Panc1 (cell line): ENCODE data around the gene PCDH15. TPM values are rescaled to one million over a fixed set of nuclear protein-coding genes. Genes with fewer than 3 reads are reported as not detected.

Experiments used
- ATAC-seq: fragments of 200-7000 bp; cut with Tn5 transposase; 2 replicates; pipeline ENCODE4 v1.9.1; 2020; ENCODE audit warnings: mild to moderate bottlenecking, moderate library complexity
- BruUV-seq: library from RNA; stranded (reverse); fragments of 400-500 nt; replicated peaks from 2 replicates; lab custom pipeline; 2021; lab: Mats Ljungman, UMichigan
- CTCF ChIA-PET: fragments of 300-600 bp; sonication (Branson Sonifier 250); formaldehyde crosslinking; loops from one replicate; lab custom pipeline; 2022; ENCODE audit warnings: antibody characterized with exemption; lab: Charles Lee
- POLR2A ChIA-PET: fragments of 300-600 bp; sonication (Branson Sonifier 250); formaldehyde crosslinking; loops from one replicate; lab custom pipeline; 2022; ENCODE audit warnings: antibody characterized with exemption; lab: Charles Lee
- DNase-seq: peaks from one replicate; pipeline ENCODE4 v3.0.0-alpha.2; 2010; ENCODE audit warnings: low read depth, low spot score
- H3K27ac ChIP-seq: 2 replicates; pipeline ENCODE4 v1.5.1; 2011; ENCODE audit warnings: mild to moderate bottlenecking, low read length, inconsistent platforms
- H3K27me3 ChIP-seq: fragments of 200-500 bp; sonication (Bioruptor generic); 2 replicates; pipeline ENCODE4 v1.6.0; 2014; ENCODE audit warnings: low read length, inconsistent platforms; ENCODE audit not compliant: control insufficient read depth, insufficient read depth
- H3K36me3 ChIP-seq: fragments of 200-500 bp; sonication (Bioruptor generic); 2 replicates; pipeline ENCODE4 v1.5.1; 2014; ENCODE audit warnings: inconsistent platforms, mild to moderate bottlenecking, low read length, moderate library complexity; ENCODE audit not compliant: control insufficient read depth, insufficient read depth
- H3K4me1 ChIP-seq: 2 replicates; pipeline ENCODE4 v1.5.1; 2011; ENCODE audit warnings: inconsistent platforms, mild to moderate bottlenecking, low read length, moderate library complexity; ENCODE audit not compliant: control insufficient read depth, insufficient read depth
- H3K4me3 ChIP-seq, 2 experiments: 2 replicates each; pipeline ENCODE4 v1.5.1; 2011 to 2012; ENCODE audit warnings: low read depth in 2 of 2, low read length in 2 of 2, mild to moderate bottlenecking in 2 of 2, inconsistent platforms in 1 of 2, moderate library complexity in 1 of 2
- H3K9me3 ChIP-seq: fragments of 200-500 bp; sonication (Bioruptor generic); 2 replicates; pipeline ENCODE4 v1.5.1; 2014; ENCODE audit warnings: low read depth, mild to moderate bottlenecking, inconsistent platforms, low read length, moderate library complexity; ENCODE audit not compliant: control insufficient read depth, insufficient read depth
- CTCF ChIP-seq: fragments of 450-650 bp; IDR thresholded peaks from 2 replicates; pipeline ENCODE4 v1.5.1; 2017; ENCODE audit warnings: mild to moderate bottlenecking
- POLR2AphosphoS5 ChIP-seq: IDR thresholded peaks from 2 replicates; pipeline ENCODE4 v1.6.1; 2012; ENCODE audit warnings: mild to moderate bottlenecking, low read depth, low read length, moderate library complexity
- REST ChIP-seq, 2 experiments: IDR thresholded peaks; 2 replicates each; pipeline ENCODE4 v1.6.1; 2011 to 2012; ENCODE audit warnings: low read depth in 2 of 2, control low read depth in 1 of 2, low read length in 1 of 2, mild to moderate bottlenecking in 1 of 2, moderate library complexity in 1 of 2; ENCODE audit not compliant: insufficient read depth in 1 of 2
- SIN3A ChIP-seq: IDR thresholded peaks from 2 replicates; pipeline ENCODE4 v1.6.1; 2012; ENCODE audit warnings: low read depth, mild to moderate bottlenecking, low read length, moderate library complexity, borderline replicate concordance; ENCODE audit not compliant: insufficient read depth
- TCF7L2 ChIP-seq: IDR thresholded peaks from 2 replicates; pipeline ENCODE4 v1.6.1; 2011; ENCODE audit warnings: mild to moderate bottlenecking, low read depth, low read length, inconsistent platforms
- in situ Hi-C: cut with HindIII; loops from 2 replicates; pipeline ENCODE4 v1.10.0; 2016; ENCODE audit warnings: low sequenced_read_pairs, low pct_unique_long_range_greater_than_20kb
- intact Hi-C: fragments of 100-400 bp; cut with micrococcal nuclease; formaldehyde crosslinking; loops from one replicate; pipeline ENCODE4 v1.10.0; 2022; ENCODE audit not compliant: unreplicated experiment
- total RNA-seq: library from RNA; stranded (reverse); gene quantifications from one replicate; pipeline ENCODE4 v1.2.1, GENCODE V29; 2021; ENCODE audit not compliant: unreplicated experiment

Gene PCDH15
- total RNA-seq, 1 experiment from 2014 or later = 0.18 TPM

- DNase-seq (no peak), ATAC-seq (no peak)
- Histone ChIP-seq H3K9me3 (peaks cover 6% of the 10 kb centered on the region; the same call in 1 of the 2 replicates), H3K4me1 (no peaks in the 10 kb centered on the region), H3K27ac (no peak overlapping the region), H3K4me3 (no peak overlapping the region), H3K36me3 (no peaks in the 10 kb centered on the region), H3K27me3 (no peaks in the 10 kb centered on the region)
- no peak for TF ChIP-seq SIN3A
- TF ChIP-seq REST (IDR thresholded peaks at IDR 0.05; ENCODE audit: insufficient read depth in 1 of 2, low read depth in 2 of 2, low read length in 1 of 2) = no peak
- TF ChIP-seq CTCF = no peak
- TF ChIP-seq POLR2AphosphoS5 = no peak
- no peak for TF ChIP-seq TCF7L2
- ChIA-PET POLR2A (no interaction called here), CTCF (no interaction called here)
- in situ Hi-C loops (no loop called here), intact Hi-C loops (no loop called here)
- no TSS peak for BruUV-seq
Measured at GRCh38 chr10:54477738-54478137, 323.3 kb downstream of the PCDH15 start.

GRCh38 chr10:54470324-54470631, 330.8 kb downstream of the PCDH15 start:
- no peaks in the 10 kb centered on the region for H3K9me3 ChIP-seq
- H3K36me3 ChIP-seq = no peaks in the 10 kb centered on the region
- no peak overlapping the region for H3K4me3 ChIP-seq
- H3K27ac ChIP-seq = no peak overlapping the region
- DNase-seq = no peak
- no TSS peak for BruUV-seq
- ChIA-PET CTCF (no interaction called here), POLR2A (no interaction called here)
- no peaks in the 10 kb centered on the region for H3K4me1 ChIP-seq
- in situ Hi-C loops = no loop called here
- no peaks in the 10 kb centered on the region for H3K27me3 ChIP-seq
- no peak for ATAC-seq
- TF ChIP-seq POLR2AphosphoS5 (no peak), SIN3A (no peak), TCF7L2 (no peak), REST (IDR thresholded peaks at IDR 0.05; ENCODE audit: insufficient read depth in 1 of 2, low read depth in 2 of 2, low read length in 1 of 2) (no peak), CTCF (no peak)
- intact Hi-C loops = no loop called here
